Measurements from ENCODE around the gene NPC1. TPM values are rescaled to one million over a fixed set of nuclear protein-coding genes. Genes with fewer than 3 reads are reported as not detected.

NPC1 gene
- total RNA-seq, 1 experiment from 2014 or later: 51.6 TPM

DNA sequence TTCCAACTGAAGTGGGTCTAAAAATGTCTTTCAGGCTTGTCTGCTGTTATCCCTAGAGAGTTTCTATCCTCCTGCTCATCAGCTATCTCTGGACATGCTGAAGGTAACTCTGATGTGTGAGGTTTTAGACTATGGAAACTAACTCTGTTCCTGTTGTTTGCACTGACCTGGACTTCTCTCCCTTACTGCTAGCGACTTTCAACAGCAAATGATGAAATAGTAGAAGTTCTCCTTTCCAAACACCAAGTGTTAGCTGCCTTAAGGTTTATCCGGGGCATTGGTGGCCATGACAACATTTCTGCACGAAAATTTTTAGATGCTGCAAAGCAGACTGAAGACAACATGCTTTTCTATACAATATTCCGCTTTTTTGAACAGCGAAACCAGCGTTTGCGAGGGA lies 56.1 kb downstream of the NPC1 start:
- H3K36me3 ChIP-seq (ENCODE audit: control insufficient read depth in 1 of 2, insufficient read depth in 2 of 2, low read length in 2 of 2): peaks cover 38 to 48% of the 10 kb centered on the region in 2 experiments; a peak in 3 of 4 replicates
- H3K4me1 ChIP-seq (ENCODE audit: control insufficient read depth in 1 of 2, insufficient read depth in 2 of 2, low read length in 2 of 2): peaks cover 13 to 25% of the 10 kb centered on the region in 2 experiments
- H3K4me2 ChIP-seq (ENCODE audit: low read length): peak overlapping the region; percentile 56
- no peaks in the 10 kb centered on the region for H3K27me3 ChIP-seq (ENCODE audit: insufficient read depth, low read length)
- H3K4me3 ChIP-seq (replicated peaks in 1 of 2; ENCODE audit: low read depth in 1 of 2, low read length in 2 of 2): 0 out of 4 replicates have a peak overlapping the region, but pooled peaks of 1 of the 2 experiments have one; percentile 10
- peak overlapping the region; percentile 12; the same call in 1 of the 2 replicates for H3K9ac ChIP-seq (ENCODE audit: low read length)
- TF ChIP-seq ZNF274 (IDR thresholded peaks at IDR 0.05; ENCODE audit: low read depth, low read length) (no peak), CBX3 (IDR thresholded peaks at IDR 0.05; ENCODE audit: low read depth) (no peak), YY1 (IDR thresholded peaks at IDR 0.05; ENCODE audit: extremely low read depth, insufficient replicate concordance, low read depth, low read length) (no peak), EGR1 (IDR thresholded peaks at IDR 0.05; ENCODE audit: low read depth) (no peak), CEBPB (IDR thresholded peaks at IDR 0.05; ENCODE audit: low read depth) (no peak), POLR2A (IDR thresholded peaks at IDR 0.05; ENCODE audit: borderline replicate concordance, extremely low read depth, insufficient read depth, insufficient read length) (no peak), SIN3A (IDR thresholded peaks at IDR 0.05; ENCODE audit: low read depth) (no peak)
- TF ChIP-seq, protein P1, sequence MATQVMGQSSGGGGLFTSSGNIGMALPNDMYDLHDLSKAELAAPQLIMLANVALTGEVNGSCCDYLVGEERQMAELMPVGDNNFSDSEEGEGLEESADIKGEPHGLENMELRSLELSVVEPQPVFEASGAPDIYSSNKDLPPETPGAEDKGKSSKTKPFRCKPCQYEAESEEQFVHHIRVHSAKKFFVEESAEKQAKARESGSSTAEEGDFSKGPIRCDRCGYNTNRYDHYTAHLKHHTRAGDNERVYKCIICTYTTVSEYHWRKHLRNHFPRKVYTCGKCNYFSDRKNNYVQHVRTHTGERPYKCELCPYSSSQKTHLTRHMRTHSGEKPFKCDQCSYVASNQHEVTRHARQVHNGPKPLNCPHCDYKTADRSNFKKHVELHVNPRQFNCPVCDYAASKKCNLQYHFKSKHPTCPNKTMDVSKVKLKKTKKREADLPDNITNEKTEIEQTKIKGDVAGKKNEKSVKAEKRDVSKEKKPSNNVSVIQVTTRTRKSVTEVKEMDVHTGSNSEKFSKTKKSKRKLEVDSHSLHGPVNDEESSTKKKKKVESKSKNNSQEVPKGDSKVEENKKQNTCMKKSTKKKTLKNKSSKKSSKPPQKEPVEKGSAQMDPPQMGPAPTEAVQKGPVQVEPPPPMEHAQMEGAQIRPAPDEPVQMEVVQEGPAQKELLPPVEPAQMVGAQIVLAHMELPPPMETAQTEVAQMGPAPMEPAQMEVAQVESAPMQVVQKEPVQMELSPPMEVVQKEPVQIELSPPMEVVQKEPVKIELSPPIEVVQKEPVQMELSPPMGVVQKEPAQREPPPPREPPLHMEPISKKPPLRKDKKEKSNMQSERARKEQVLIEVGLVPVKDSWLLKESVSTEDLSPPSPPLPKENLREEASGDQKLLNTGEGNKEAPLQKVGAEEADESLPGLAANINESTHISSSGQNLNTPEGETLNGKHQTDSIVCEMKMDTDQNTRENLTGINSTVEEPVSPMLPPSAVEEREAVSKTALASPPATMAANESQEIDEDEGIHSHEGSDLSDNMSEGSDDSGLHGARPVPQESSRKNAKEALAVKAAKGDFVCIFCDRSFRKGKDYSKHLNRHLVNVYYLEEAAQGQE (IDR thresholded peaks at IDR 0.05; ENCODE audit: low read depth): no peak
- TF ChIP-seq, protein P2, sequence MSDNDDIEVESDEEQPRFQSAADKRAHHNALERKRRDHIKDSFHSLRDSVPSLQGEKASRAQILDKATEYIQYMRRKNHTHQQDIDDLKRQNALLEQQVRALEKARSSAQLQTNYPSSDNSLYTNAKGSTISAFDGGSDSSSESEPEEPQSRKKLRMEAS (IDR thresholded peaks at IDR 0.05): no peak
- TF ChIP-seq, protein P3, sequence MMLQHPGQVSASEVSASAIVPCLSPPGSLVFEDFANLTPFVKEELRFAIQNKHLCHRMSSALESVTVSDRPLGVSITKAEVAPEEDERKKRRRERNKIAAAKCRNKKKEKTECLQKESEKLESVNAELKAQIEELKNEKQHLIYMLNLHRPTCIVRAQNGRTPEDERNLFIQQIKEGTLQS (IDR thresholded peaks at IDR 0.05): no peak
- TF ChIP-seq, protein P4, sequence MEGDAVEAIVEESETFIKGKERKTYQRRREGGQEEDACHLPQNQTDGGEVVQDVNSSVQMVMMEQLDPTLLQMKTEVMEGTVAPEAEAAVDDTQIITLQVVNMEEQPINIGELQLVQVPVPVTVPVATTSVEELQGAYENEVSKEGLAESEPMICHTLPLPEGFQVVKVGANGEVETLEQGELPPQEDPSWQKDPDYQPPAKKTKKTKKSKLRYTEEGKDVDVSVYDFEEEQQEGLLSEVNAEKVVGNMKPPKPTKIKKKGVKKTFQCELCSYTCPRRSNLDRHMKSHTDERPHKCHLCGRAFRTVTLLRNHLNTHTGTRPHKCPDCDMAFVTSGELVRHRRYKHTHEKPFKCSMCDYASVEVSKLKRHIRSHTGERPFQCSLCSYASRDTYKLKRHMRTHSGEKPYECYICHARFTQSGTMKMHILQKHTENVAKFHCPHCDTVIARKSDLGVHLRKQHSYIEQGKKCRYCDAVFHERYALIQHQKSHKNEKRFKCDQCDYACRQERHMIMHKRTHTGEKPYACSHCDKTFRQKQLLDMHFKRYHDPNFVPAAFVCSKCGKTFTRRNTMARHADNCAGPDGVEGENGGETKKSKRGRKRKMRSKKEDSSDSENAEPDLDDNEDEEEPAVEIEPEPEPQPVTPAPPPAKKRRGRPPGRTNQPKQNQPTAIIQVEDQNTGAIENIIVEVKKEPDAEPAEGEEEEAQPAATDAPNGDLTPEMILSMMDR (IDR thresholded peaks at IDR 0.05 in 2 of 3, conservative IDR thresholded peaks at IDR 0.05 in 1 of 3; ENCODE audit: borderline replicate concordance in 1 of 3, insufficient read depth in 1 of 3, low read depth in 2 of 3, low read length in 2 of 3): no peak
- no peaks in the 10 kb centered on the region for H3K79me2 ChIP-seq (ENCODE audit: insufficient read depth, low read length)
- 0 out of 2 replicates have a peak, but pooled peaks have one; percentile 8 for ATAC-seq
- TSS peak; percentile 82 for BruUV-seq (replicated peaks)
- ChIA-PET RAD21 (ENCODE audit: low non-redundant PET in 1 of 2, low total read pairs in 2 of 2, uncharacterized antibody in 2 of 2, unreplicated experiment in 2 of 2) (no interaction called here), POLR2A (no interaction called here), CTCF (no interaction called here)
- H3K9me2 ChIP-seq (ENCODE audit: insufficient read depth): no peaks in the 10 kb centered on the region
- no peaks in the 10 kb centered on the region for H3K9me3 ChIP-seq (ENCODE audit: control insufficient read depth in 1 of 2, insufficient read depth in 1 of 2, low read depth in 1 of 2, low read length in 2 of 2)
- intact Hi-C loops (cut with micrococcal nuclease): no loop called here
- DNase-seq (ENCODE audit: low read depth, low spot score): no peak
- no peaks in the 10 kb centered on the region for H4K20me1 ChIP-seq (ENCODE audit: insufficient read depth)
- peak overlapping the region; percentile 63; the same call in 1 of the 2 replicates for H3K27ac ChIP-seq (ENCODE audit: low read depth, low read length)
- H2AFZ ChIP-seq (ENCODE audit: low read depth, low read length, poor library complexity, severe bottlenecking): no peak overlapping the region
